Measurements from ENCODE around the gene DPYD. TPM values are rescaled to one million over a fixed set of nuclear protein-coding genes. Genes with fewer than 3 reads are reported as not detected.

The DPYD gene
- total RNA-seq, 1 experiment from 2014 or later: 24.5 TPM

GRCh38 chr1:97163591-97164275 lies 757.1 kb downstream of the DPYD start:
- H3K4me3 ChIP-seq: no peak overlapping the region
- no peak for DNase-seq

GRCh38 chr1:97160818-97161217 lies 760.0 kb downstream of the DPYD start:
- H3K36me3 ChIP-seq: no peaks in the 10 kb centered on the region
- no peak for DNase-seq
- H3K27me3 ChIP-seq: no peaks in the 10 kb centered on the region
- H3K9me3 ChIP-seq: peaks cover 2% of the 10 kb centered on the region
- H3K4me3 ChIP-seq: no peak overlapping the region

More at GRCh38 chr1:97163591-97164275, 757.1 kb downstream of the DPYD start:
- Histone ChIP-seq H3K36me3 (no peaks in the 10 kb centered on the region), H3K27me3 (no peaks in the 10 kb centered on the region), H3K9me3 (peaks cover 2% of the 10 kb centered on the region)

DNA sequence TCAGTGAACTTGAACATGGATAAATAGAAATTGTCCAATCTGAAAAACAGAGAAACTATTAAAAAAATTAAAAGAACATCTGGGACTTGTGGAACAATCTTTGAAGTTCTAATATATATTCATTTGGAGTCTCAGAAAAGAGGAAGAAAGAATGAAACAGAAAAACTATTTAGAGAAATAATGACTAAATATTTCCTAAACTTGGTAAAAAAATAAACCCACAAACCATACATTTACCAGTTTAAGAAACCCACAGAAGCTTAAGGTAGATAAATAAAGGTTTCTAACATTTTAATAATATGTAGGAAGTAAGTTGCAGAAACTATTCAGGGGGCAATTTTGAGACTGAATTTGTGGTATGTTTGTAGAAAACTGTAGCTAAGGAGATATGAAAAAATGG lies 761.5 kb downstream of the DPYD start:
- H3K9me3 ChIP-seq: peaks cover 2% of the 10 kb centered on the region
- no peak for DNase-seq
- H3K36me3 ChIP-seq: no peaks in the 10 kb centered on the region
- H3K4me3 ChIP-seq: no peak overlapping the region
- H3K27me3 ChIP-seq: no peaks in the 10 kb centered on the region

GRCh38 chr1:97158691-97159096 lies 762.1 kb downstream of the DPYD start:
- no peaks in the 10 kb centered on the region for H3K36me3 ChIP-seq
- DNase-seq: no peak
- H3K27me3 ChIP-seq: no peaks in the 10 kb centered on the region
- peaks cover 2% of the 10 kb centered on the region for H3K9me3 ChIP-seq
- no peak overlapping the region for H3K4me3 ChIP-seq

- no peak overlapping the region for H3K4me3 ChIP-seq
- H3K9me3 ChIP-seq: no peaks in the 10 kb centered on the region
- no peaks in the 10 kb centered on the region for H3K36me3 ChIP-seq
- H3K27me3 ChIP-seq: no peaks in the 10 kb centered on the region
- DNase-seq: no peak
These were observed 762.8 kb downstream of the DPYD start for GRCh38 chr1:97157991-97158390.

DNA sequence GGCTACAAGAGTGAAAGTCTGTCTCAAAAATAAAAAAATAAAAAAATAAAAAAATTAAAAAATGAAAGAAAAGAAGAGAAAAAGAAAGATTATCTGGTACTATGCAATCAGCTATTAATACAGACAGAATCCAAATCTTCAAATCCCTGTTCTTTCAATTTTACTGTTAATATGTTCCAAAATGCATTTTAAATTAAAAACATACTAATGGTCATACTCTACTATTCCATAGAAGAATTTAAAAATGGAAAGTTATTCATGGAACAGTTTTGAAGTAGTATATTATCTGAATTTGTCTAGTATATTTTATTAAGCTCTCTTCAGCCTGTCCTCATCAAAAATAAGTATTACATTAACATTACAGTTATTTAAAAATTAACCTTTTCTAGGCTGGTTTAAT lies 769.2 kb downstream of the DPYD start:
- DNase-seq: no peak
- Histone ChIP-seq H3K27me3 (no peaks in the 10 kb centered on the region), H3K4me3 (no peak overlapping the region), H3K36me3 (peaks cover 3% of the 10 kb centered on the region; the same call in 1 of the 2 replicates), H3K9me3 (no peaks in the 10 kb centered on the region)

DNA sequence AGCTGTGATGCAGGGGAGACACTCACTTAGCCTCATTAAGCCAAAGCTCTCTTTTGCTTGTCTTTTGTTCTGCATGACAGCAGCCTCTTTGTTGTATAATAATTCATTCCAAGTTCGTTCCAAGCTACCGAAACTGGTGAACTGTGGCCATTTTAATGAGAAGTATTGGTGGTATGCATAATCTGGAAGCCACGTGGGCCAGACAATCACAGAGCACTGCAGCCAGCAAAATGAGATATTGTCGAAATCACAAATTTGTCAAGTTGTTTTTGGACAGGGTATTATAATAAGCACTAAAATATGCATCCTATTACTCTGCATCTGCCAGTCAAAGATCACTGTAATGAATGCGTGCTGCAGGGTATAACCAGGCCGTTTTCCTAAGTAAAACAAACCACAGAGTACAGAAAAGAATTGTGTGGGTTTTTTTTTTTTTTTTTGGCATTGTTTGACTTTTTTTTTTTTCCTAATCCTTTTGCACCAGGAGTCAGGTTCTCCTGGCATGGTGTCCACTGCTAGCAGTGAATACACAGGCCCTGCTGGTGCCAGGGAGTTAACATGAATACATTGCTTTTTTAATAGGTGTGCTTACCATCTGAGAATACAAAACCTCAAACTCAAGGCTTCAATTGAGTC lies 775.4 kb downstream of the DPYD start:
- DNase-seq: peak; percentile 89
- Histone ChIP-seq H3K4me3 (no peak overlapping the region), H3K9me3 (no peaks in the 10 kb centered on the region), H3K27me3 (no peaks in the 10 kb centered on the region), H3K36me3 (no peaks in the 10 kb centered on the region)

DNA sequence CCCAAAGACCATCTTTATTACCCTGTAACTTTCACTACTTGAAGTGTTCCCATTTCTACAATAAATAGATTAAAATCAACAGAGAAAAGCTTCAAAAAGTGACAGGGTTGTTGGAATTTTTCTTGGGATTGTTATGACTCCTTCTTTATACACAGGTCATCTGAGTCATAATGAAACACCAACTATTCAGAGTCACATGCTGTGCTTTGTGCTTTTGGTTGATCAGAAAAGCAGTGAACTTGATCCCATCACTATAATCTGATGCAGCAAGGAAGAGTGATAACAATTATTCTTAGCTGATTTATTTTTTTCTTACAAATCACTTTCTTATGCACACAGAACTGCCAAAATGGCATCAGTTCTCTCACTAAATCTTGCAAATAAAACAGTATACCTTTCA lies 776.3 kb downstream of the DPYD start:
- H3K4me3 ChIP-seq: no peak overlapping the region
- no peaks in the 10 kb centered on the region for H3K36me3 ChIP-seq
- peak; percentile 8 for DNase-seq
- no peaks in the 10 kb centered on the region for H3K27me3 ChIP-seq
- H3K9me3 ChIP-seq: no peaks in the 10 kb centered on the region; the same call in 1 of the 2 replicates

GRCh38 chr1:97143236-97143882 lies 777.5 kb downstream of the DPYD start:
- H3K27me3 ChIP-seq: no peaks in the 10 kb centered on the region
- no peak for DNase-seq
- no peaks in the 10 kb centered on the region; the same call in 1 of the 2 replicates for H3K36me3 ChIP-seq

GRCh38 chr1:97140611-97141010 lies 780.2 kb downstream of the DPYD start:
- no peak for DNase-seq
- no peaks in the 10 kb centered on the region; the same call in 1 of the 2 replicates for H3K36me3 ChIP-seq
- H3K27me3 ChIP-seq: no peaks in the 10 kb centered on the region
- no peak overlapping the region for H3K4me3 ChIP-seq
- H3K9me3 ChIP-seq: no peaks in the 10 kb centered on the region; the same call in 1 of the 2 replicates

More at GRCh38 chr1:97143236-97143882, 777.5 kb downstream of the DPYD start:
- H3K4me3 ChIP-seq: no peak overlapping the region
- H3K9me3 ChIP-seq: no peaks in the 10 kb centered on the region; the same call in 1 of the 2 replicates

DNA sequence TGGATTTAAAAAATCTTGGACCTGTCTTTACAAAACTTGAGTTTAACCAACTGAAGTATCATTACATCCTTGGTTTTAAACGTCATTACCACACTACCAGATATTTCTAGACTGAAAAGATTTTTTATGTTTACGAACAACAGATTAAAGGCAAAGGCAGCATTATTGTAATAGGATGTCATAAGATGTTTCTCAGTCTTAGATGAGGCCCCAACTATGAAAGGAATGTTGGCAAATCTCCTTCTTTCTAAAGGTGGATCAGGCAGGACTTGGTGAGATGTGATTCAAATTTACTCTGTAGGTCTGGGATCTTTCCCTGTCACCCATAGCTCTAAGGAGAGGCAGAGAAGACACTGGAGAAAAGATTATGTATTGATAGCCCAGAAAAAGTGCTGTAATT lies 781.3 kb downstream of the DPYD start:
- Histone ChIP-seq H3K9me3 (no peaks in the 10 kb centered on the region; the same call in 1 of the 2 replicates), H3K36me3 (no peaks in the 10 kb centered on the region; the same call in 1 of the 2 replicates), H3K27me3 (no peaks in the 10 kb centered on the region), H3K4me3 (no peak overlapping the region)
- no peak for DNase-seq

- H3K9me3 ChIP-seq: no peaks in the 10 kb centered on the region; the same call in 1 of the 2 replicates
- DNase-seq: no peak
- H3K36me3 ChIP-seq: no peaks in the 10 kb centered on the region; the same call in 1 of the 2 replicates
- no peak overlapping the region for H3K4me3 ChIP-seq
- H3K27me3 ChIP-seq: no peaks in the 10 kb centered on the region
These were observed 782.3 kb downstream of the DPYD start for GRCh38 chr1:97138515-97139032.

- H3K9me3 ChIP-seq: no peaks in the 10 kb centered on the region; the same call in 1 of the 2 replicates
- no peaks in the 10 kb centered on the region for H3K27me3 ChIP-seq
- H3K36me3 ChIP-seq: no peaks in the 10 kb centered on the region; the same call in 1 of the 2 replicates
- H3K4me3 ChIP-seq: no peak overlapping the region
- DNase-seq: peak; percentile 34
These were observed 782.8 kb downstream of the DPYD start for GRCh38 chr1:97137862-97138514.

DNA sequence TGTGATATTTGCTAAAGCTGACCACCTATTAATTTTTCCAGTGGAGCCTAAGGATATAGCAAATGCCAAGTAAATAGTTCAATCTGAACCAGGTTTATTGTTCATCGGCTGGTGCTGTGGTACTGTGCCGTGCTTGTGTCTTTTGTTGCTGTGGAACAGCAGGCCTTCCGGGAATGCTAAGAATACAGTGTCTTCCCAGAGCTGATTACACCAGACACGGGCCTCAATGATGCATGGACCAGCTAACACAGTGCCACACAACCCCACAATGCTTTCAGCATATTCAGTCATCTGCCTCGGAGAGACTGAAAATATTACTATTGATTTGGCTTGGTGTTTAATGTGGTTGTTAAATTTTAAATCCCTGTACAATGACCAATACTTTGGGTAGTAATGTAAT lies 783.8 kb downstream of the DPYD start:
- Histone ChIP-seq H3K9me3 (no peaks in the 10 kb centered on the region; the same call in 1 of the 2 replicates), H3K27me3 (no peaks in the 10 kb centered on the region), H3K36me3 (no peaks in the 10 kb centered on the region; the same call in 1 of the 2 replicates), H3K4me3 (no peak overlapping the region)
- no peak for DNase-seq

DNA sequence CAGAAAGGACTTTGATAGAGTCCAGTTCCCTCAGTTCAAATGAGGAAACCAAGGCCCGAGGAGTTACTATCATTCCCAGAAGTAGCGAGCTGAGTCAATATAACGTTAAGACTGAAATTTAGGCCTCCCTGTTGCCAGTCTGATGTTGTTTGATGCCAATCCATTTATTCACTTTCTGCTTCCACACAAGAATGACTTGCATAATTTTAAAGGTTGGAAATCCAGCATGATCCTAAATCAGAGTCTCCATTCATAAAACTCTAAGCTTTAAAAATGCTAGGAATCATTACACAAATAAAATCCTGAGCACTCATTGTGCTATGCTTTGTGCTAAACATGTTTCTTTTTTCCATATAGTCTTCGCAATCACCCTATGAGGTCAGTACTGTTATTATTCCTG lies 784.9 kb downstream of the DPYD start:
- DNase-seq: no peak
- H3K27me3 ChIP-seq: no peaks in the 10 kb centered on the region
- no peaks in the 10 kb centered on the region; the same call in 1 of the 2 replicates for H3K9me3 ChIP-seq
- H3K4me3 ChIP-seq: no peak overlapping the region
- H3K36me3 ChIP-seq: no peaks in the 10 kb centered on the region; the same call in 1 of the 2 replicates

- H3K9me3 ChIP-seq: no peaks in the 10 kb centered on the region
- H3K27me3 ChIP-seq: no peaks in the 10 kb centered on the region
- no peaks in the 10 kb centered on the region for H3K36me3 ChIP-seq
- no peak overlapping the region for H3K4me3 ChIP-seq
- DNase-seq: no peak
These were observed 792.4 kb downstream of the DPYD start for GRCh38 chr1:97128426-97128825.

Data from MG63 (cell line).